RCC 7860 (cell line): Measurements from ENCODE around the gene PIGL.
"Not testable (repeated sequence)": the region's sequence is repeated elsewhere in the genome, so short reads cannot be mapped to it uniquely, and the experiment has no call there.

Source experiments
- DNase-seq: peaks from one replicate; pipeline ENCODE4 v3.0.0-alpha.2; 2015; ENCODE audit warnings: low spot score
- FAIRE-seq: peaks from 2 replicates; lab custom pipeline; 2012; peaks lifted over from hg19 to GRCh38; lab: Jason Lieb, UNC

The PIGL gene

DNA sequence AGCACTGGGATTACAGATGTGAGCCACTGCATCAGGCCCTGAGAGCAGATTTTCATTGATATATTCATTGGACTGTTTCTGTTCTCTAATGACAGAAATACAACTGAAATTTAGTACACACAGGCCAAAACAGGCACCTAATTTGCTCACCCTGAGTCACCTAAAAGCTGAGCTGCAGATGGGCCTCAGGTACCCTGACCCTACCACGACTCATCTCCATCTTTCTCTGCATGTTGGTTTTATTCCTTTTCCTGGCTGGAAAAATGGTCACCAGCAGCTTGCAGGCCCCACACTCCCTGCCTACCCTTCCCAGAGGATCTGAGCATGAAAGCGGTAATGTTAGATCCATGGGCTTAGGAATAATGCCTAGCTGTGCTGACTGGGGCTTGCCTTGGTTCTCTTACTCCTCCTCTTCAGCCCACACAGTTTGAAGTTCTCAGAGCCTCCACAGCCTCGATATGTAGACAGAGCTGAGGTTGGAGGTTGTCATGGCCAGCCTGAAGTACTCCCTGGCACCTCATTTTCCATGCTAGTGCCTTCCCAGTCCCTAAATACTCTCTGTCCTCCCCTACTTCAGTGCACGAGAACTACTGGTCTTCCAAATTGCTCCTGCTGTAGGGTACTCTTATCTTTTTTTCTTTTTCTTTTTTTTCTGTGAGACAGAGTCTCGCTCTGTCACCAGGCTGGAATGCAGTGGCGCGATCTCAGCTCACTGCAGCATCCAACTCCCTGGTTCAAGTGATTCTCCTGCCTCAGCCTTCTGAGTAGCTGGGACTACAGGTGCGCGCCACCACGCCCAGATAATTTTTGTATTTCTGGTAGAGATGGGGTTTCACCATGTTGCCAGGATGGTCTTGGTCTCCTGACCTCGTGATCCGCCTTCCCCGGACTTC, 85.2 kb downstream of the PIGL start:
- FAIRE-seq = no peak

DNA sequence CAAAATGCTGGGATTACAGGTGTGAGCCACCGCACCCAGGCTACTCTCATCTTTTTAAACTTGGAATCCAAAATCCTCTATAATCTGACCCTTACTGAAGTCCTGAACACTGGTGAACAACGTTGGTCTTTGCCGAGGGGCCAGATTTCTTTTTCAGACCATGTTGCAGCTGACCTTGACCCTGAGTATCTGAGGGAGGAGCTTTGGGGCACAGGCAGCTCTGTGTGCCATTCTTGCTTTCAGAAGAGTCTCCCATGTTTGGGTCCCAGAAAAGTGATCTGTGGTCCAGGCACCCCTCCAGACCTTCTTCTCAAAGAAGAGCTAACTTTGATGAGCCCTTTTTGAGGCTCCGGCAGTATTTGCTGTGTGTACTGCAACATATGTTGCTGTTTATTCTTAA, 85.8 kb downstream of the PIGL start:
- no peak for DNase-seq
- FAIRE-seq = no peak

More for the DNA sequence above, 85.2 kb downstream of the PIGL start:
- no peak for DNase-seq

DNA sequence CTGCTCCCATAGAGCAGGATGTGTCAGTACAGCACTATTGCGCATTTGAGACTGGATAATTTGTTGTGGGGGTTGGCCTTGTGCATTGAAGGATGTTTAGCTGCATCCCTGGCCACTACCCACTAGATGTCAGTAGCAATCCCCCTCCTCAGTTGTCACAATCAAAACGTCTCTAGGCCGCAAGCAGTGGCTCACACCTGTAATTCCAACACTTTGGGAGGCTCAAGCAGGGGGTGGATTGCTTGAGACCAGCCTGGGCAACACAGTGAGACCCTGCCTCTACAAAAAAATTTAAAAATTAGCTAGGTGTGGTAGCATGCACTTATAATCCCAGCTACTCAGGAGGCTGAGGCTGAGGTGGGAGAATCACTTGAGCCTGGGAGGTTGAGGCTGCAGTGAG, 87.8 kb downstream of the PIGL start:
- DNase-seq (no peak), FAIRE-seq (no peak)

DNA sequence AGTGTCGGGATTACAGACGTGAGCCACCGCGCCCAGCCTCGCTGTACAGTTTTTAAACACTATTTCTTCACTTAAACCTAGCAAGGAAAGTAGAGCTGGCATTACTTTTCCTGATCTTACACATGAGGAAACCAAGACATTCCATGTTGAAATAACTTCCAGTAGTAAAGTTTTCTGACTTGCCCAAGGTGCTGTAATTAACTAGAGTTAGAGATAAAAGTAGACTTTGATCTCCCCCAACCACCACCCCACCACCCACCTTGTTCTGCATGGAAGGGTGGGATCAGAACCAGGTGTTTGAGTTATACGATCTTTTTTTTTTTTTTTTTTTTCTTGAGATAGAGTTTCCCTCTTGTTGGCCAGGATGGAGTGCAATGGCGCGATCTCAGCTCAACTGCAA, 89.2 kb downstream of the PIGL start:
- DNase-seq = no peak
- FAIRE-seq = no peak

DNA sequence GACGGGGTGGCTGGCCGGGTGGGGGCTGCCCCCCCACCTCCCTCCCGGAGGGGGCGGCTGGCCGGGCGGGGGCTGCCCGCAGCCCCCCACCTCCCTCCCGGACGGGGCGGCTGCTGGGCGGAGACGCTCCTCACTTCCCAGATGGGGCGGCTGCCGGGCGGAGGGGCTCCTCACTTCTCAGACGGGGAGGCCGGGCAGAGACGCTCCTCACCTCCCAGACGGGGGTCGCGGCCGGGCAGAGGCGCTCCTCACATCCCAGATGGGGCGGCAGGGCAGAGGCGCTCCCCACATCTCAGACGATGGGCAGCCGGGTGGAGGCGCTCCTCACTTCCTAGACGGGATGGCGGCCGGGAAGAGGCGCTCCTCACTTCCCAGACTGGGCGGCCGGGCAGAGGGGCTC, 95.1 kb downstream of the PIGL start:
- DNase-seq, FAIRE-seq: not testable (repeated sequence)

DNA sequence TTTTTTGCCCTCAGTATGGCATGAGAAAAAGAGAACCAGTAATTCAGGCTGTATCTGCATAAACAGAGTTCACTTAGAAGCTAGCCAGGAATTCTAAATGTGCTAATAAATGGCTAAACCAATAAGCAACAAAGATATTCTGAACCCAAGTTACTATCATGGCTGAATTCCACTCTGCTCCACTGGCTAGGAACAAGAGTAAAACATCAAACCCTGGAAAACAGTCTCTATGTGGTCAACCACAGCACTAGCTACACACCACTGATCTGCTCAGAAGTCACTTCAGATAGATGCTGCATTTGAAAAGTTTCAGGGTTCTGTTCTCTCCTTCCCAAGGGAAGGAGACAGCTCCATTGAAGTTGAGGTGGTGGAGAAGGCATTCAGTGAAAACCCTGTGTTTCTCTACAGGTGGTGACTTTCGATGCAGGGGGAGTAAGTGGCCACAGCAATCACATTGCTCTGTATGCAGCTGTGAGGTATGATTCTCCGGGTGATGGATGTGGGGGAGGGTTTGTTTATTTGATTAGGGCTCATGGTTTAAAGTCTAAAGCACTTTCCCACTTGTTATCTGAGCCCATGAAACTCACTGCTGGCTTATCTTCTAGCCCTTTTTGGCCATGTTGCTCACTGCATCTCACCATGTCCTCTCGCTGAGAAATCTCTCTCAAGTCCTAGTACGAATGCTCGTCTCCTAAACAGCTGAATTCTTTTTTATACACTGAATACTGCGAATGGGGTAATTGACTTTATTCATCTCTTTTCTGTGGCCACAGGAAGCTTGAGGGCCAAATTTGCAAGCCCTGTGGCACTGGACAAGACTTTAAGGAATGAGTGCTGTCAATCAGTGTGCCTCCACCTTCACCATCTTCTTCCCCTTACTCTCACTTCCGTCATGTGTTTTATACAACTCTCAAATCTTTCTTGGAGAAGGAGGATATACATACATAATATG, 96.4 kb downstream of the PIGL start:
- DNase-seq = peak; percentile 56
- peak; percentile 79 for FAIRE-seq

DNA sequence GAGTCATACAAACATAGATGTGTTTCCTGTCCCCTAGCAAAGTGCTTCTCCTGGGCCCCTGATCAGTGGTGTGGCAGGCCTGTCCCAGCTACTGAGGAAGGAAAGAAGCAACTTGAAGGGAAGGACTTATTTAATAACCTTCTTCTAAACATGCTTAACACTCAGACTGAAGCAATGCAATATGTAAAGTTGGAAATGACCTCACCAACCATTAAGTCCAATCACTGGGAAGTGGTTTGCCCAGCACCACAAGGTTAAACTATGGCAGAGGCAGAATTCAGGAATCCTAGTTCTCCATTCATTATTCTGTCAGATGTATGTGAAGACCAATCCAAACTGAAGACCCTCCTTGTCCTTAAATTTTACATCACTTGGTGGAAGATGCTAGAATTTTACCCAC, 97.2 kb downstream of the PIGL start:
- no peak for FAIRE-seq
- DNase-seq = no peak

DNA sequence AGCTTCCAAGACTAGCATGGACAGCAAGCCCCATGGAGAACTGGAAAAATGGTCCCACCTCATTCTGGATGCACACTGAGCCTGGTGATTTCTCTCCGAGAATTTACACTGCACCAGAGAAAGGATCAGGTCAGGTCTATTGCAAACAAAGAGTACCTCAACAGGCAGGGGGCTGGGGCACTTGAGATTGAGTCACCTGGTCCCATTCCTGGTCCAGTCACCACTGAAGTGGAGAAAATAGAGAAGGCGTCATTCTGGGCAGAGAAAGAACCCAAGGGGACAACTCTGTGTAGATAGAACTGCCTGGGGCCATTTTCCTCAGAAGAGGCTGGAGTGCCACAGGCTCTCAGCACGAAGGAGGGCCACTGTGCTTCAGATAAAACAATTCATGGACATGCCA, 97.8 kb downstream of the PIGL start:
- DNase-seq (no peak), FAIRE-seq (no peak)

DNA sequence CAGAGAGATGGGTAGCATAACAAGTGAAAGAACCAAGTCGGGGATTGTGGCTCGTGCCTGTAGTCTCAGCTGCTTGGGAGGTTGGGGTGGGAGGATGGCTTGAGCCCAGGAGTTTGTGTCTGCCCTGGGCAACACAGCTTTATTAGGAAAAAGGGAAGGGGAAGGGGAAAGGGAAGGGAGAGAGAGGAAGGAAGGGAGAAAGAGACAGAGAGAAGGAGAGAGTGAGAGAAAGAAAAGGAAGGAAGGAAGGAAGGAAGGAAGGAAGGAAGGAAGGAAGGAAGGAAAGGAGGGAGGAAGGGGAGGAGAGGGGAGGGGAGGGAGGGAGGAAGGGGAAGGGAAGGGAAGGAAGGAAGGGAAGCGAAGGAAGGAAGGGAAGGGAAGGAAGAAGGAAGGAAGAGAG, 103.0 kb downstream of the PIGL start:
- DNase-seq = no peak
- FAIRE-seq = no peak

DNA sequence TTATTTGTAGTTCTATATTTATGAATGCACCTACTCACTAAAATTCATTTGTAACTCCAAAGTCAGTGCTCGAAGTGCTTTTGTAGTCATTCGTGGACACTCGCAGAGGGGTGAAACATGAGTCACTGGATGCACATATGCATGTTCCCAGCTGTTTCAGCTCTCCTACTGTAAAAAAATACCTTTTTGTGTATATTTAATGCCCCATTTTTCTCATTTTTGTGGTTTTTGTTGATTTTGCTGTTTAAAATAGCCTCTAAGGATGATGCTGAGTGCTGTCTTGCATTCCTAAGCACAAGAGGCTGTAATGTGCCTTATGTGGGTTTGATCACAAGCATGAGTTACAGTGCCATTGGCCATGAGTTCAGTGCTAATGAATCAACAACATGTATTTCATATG, 105.6 kb downstream of the PIGL start:
- DNase-seq = no peak
- FAIRE-seq = no peak

DNA sequence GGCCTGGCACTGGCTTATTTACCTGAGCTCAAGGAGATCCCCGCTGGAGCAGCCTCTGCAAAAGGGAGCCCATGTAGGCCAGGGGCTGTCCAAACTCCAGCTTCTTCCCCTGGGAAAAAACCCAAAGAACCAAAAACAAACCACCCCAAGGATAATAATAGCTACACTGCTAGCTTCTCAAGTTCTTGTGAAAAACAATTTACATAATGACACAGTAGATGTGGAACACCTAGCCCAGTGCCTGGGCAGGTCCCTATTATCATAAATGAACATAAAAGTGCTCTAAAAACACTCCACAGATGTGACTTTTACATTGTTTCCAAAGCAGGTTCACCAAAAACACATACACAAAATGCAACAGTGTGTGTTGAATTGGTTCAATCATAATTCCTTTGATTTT, 109.0 kb downstream of the PIGL start:
- no peak for FAIRE-seq
- no peak for DNase-seq

DNA sequence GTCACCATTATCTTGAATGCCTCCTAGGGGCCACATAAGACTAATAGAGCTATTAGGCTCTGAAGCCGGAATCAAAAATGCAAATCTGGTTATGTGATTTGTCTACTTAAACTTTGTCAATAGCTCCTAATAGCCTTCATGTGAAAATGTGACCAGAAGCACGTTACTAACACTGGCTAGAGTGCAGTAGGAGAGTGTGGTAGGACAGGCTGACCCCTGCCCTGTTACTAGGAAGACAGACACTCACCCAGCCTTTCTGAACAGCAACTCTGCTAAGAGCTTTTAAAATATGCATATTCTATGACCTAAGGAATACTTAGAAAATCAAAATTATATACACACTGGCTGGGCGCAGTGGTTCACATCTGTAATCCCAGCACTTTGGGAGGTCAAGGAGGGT, 110.0 kb downstream of the PIGL start:
- DNase-seq = no peak
- no peak for FAIRE-seq

DNA sequence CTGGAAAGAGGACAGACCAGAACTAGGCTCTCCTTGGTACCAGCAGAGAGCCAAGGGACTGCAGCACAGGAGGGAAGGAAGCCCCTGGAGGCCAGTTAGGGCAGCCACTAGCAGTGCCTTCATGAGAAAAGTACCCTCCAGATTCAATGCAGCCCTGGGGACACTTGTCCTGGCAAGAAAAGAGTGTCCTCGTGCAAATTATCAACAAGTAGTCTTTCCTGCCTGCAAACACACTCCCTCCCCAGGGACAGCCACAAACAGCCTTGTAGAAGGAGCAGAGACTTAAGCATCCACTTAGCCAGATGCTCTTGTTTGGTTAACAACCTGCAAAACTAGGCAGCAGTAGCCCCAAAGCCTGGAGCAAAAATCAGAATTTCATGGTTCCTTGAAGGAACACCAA, 112.0 kb downstream of the PIGL start:
- DNase-seq (no peak), FAIRE-seq (no peak)

DNA sequence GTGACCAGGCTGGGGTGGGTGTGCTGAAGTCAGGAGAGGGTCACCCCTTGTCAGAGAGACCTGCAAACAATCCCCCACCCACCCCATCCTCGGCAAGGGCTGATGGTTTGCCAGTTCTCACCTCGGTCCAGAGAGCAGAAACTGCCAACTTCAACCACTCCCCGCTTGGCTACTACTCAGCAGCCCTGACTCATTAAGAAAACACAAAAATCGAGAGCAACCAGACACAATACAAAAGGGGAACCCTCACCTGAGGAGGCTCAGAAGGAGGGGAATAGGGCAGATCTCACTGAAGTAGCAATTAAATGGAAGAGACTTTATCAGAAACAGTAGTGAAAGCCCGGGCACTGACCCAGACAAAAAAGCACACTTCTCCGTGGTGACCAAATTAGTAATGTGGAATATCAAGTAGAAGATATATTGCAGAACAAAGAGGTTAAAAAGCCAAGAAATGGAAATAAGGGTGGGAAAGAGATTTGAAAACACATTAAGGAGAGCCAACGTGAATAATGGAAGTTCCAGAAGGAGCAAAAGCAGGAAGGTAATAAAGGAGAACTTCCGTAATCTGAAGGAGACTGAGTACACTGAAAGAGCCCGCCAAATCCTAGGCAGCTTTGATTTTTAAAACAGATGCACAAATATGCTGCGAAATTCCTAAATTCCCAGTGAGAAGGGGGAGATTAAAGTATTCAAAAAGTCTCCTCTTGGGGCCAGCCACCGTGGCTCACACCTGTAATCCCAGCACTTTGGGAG, 112.7 kb downstream of the PIGL start:
- DNase-seq (peak; percentile 38), FAIRE-seq (peak; percentile 61)

DNA sequence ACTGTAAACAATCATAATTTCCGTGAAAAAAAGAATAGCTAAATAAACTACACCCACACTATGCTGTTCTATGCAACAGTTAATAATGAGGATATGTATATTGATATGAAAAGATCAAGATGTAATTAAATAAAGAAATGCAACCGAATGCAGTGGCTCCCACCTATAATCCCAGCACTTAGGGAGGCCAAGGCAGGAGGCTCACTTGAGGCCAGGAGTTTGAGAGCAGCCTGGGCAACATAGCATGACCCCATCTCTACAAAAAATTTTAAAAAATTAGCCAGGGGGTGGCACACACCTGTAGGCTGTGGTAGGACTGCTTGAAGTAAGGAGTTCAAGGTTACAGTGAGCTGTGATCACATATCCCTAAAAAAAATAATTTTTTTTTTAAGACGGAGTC, 121.4 kb downstream of the PIGL start:
- DNase-seq (no peak), FAIRE-seq (no peak)

DNA sequence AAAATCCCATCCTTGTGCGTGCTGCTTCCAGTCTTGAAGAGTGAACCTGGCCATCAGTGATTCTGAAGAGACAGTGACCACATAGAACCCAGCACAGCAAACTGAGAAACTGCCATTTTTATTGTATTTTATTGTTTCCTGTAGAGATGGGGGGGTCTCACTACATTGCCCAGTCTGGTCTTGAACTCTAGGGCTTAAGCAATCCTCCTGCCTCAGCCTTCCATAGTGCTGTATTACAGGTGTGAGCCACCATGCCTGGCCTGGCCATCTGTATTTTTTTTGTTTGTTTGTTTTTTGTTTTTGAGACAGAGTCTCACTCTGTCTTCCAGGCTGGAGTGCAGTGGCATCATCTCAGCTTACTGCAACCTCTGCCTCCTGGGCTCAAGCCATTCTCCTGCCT, 122.4 kb downstream of the PIGL start:
- FAIRE-seq (no peak), DNase-seq (no peak)

DNA sequence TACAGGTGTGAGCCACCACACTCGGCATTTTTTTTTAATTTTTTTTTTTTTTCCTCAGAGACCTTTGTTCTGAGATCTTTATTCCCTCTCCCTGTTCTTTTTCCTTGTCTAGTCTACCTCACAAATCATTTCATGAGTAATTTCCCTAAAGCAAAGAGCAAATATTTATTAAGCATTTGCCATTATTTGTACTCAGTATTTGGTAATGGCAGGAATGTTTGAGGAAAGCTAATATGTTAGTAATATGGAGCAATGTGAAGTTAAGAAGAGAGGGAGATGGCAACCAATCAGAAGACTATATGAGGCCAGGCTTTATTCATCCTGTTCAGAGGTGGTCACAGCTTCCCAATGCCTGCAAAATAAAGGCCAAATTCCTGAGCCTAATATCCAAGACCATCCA, 122.9 kb downstream of the PIGL start:
- FAIRE-seq (no peak), DNase-seq (no peak)

DNA sequence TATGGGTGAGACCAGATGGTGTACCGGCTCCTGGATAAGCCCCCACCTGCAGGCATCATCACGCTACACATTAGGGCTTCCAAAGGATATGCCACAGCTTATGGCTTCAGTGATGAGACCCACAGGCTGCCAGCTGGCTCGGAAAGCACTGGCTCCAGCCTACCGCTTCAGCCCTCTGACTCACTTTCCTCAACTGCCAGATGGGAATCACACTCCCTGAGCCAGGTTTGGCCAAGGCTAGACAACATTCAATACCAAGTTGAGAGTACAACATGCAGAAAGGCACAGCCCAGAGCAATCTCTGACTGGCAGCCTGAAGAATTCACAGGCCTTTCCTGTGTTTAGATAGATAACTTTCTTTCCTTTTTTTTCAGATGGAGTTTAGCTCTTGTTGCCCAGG, 126.0 kb downstream of the PIGL start:
- FAIRE-seq = no peak

DNA sequence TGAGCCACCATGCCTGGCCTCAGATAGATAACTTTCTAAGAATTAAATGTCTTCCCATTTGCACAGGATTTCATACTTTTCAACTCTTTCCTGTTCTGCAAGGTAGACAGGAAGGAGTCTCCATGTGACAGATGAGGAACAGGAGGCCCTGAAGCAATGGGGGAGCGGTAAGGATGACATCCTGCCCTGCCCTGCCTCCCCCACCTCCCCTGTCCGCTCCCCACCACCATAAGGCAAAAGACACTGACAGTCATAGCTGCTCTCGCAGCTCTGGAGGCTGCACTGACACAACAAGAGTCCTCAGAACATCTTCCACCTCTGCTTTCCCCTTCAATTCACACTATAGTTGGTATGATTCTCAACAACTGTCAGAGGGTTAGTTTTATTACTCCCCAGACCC, 126.6 kb downstream of the PIGL start:
- DNase-seq (no peak), FAIRE-seq (no peak)

More for the DNA sequence above, 126.0 kb downstream of the PIGL start:
- DNase-seq = no peak

DNA sequence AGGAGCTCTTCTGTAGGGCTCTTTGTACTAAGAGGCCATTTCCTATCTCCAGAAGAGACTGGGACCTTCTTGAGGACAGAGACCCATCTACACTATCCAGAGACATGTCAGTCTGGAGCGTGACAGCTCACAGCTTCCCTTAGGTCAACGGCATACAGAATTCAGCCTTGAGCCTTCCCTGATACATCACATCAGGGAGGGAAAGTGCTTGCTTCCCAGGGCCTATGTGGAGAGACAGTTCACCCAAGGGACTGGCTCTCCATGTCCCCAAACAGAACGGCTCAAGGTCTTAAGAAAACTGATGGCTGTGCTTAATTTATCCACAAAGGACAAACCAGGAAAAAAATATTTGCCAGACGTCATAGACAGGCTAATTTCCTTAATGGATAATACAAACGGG, 128.6 kb downstream of the PIGL start:
- DNase-seq = no peak

DNA sequence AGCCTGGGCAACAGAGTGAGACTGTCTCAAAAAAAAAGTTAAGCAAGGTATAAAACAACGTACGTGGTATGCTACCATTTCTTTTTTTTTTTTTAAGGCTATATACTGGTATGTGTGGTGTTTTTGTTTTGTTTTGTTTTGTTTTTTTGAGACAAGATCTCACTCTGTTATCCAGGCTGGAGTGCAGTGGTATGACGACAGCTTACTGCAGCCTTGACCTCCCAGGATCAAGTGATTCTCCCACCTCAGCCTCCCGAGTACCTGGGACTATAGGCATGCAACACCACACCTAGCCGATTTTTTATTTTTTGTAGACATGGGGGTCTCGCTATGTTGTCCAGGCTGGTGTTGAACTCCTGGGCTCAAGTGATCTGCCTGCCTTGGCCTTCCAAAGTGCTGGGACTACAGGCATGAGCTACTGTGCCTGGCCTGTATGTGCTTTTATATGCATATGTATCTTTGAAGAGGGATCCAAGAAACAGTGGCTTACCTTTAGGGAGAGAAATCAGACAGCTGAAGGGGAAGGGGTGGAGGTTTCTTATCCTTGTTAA, 129.8 kb downstream of the PIGL start:
- no peak for DNase-seq
- no peak for FAIRE-seq

More for the DNA sequence above, 128.6 kb downstream of the PIGL start:
- FAIRE-seq = no peak
